C4-2B (cell line): Measurements from ENCODE around the gene ETV3.

Experiments
- H3K27ac ChIP-seq: fragments of 450-650 bp; 2 replicates; pipeline ENCODE4 v1.5.1; 2017
- ZFX ChIP-seq: fragments of 450-650 bp; IDR thresholded peaks from 2 replicates; pipeline ENCODE4 v1.6.1; 2017
- TF ChIP-seq, protein P1 (sequence below): fragments of 450-650 bp; conservative IDR thresholded peaks from 2 replicates; pipeline ENCODE4 v1.5.1; 2017; ENCODE audit warnings: mild to moderate bottlenecking

ETV3 gene

GRCh38 chr1:157111396-157112165 is 26.6 kb downstream of the ETV3 start:
- H3K27ac ChIP-seq: no peak overlapping the region
- no peak for TF ChIP-seq ZFX
- TF ChIP-seq, protein P1, sequence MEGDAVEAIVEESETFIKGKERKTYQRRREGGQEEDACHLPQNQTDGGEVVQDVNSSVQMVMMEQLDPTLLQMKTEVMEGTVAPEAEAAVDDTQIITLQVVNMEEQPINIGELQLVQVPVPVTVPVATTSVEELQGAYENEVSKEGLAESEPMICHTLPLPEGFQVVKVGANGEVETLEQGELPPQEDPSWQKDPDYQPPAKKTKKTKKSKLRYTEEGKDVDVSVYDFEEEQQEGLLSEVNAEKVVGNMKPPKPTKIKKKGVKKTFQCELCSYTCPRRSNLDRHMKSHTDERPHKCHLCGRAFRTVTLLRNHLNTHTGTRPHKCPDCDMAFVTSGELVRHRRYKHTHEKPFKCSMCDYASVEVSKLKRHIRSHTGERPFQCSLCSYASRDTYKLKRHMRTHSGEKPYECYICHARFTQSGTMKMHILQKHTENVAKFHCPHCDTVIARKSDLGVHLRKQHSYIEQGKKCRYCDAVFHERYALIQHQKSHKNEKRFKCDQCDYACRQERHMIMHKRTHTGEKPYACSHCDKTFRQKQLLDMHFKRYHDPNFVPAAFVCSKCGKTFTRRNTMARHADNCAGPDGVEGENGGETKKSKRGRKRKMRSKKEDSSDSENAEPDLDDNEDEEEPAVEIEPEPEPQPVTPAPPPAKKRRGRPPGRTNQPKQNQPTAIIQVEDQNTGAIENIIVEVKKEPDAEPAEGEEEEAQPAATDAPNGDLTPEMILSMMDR: no peak

DNA sequence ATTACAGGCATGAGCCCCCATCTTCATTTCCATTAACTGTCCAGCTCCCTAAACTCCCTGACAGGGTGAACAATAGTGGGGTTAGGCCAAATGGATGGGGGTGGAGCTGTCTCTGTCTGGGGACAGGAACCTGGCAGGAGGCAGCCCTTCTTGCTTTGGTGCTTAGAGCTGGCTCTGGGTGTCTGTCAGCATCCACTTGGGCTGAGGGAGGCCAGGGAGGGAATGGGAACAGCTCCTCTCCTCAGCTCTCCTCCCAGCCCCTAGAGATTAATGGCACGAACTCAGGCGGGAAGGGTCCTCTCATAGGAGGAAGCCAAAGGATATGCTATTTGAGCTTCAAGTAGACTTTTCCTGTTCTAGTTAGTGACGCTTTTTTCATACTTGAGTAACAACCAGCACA is 27.5 kb downstream of the ETV3 start:
- no peak overlapping the region for H3K27ac ChIP-seq
- no peak for TF ChIP-seq ZFX
- TF ChIP-seq, protein P1: no peak

DNA sequence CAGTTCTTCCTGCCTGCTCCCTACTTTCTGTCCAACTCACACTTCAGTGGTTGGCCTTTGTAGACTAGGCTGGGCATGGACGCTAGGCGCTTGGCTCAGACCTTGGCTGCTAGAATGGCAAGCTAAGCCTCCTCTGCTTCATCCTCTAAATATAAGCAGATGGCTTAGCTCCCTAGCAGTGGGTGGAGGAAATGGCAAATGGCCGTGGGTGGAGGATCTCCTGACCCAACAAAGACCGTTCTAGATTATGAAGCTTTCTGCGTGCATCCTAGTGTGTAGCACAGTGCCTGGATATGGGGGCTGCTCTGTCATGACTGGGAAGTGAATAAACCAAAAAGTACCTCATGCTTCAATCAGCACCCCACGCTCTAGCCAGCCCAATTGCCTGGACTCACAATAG is 28.2 kb downstream of the ETV3 start:
- TF ChIP-seq ZFX: no peak
- H3K27ac ChIP-seq: no peak overlapping the region

- H3K27ac ChIP-seq: no peak overlapping the region
- TF ChIP-seq ZFX: no peak
These were observed 29.7 kb downstream of the ETV3 start for GRCh38 chr1:157108448-157108847.

DNA sequence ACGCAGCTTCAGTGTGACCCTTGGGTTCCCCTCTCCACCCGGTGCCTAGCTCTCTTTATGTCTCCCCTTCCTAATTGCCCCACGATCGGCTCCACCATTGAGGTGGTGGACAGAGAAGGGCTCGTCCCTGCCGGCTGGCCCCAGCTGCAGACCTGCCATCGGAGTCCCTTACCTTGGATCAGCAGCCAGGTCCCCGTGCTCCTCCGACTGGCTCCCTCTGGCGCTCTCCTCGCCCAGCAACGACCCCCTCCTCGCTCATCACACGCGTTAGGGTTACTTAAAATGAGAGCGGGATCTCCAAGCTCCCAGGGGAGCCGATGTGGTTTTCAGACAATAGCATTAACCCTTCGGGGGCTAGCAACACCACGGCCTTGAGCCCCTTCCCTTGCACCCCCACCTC is 30.5 kb downstream of the ETV3 start:
- H3K27ac ChIP-seq: no peak overlapping the region
- TF ChIP-seq, protein P1: no peak
- no peak for TF ChIP-seq ZFX

- no peak for TF ChIP-seq ZFX
- TF ChIP-seq, protein P1: no peak
- H3K27ac ChIP-seq: no peak overlapping the region
These were observed 31.4 kb downstream of the ETV3 start for GRCh38 chr1:157106813-157107189.

- TF ChIP-seq ZFX: no peak
- TF ChIP-seq, protein P1: no peak
- no peak overlapping the region for H3K27ac ChIP-seq
These were observed 32.0 kb downstream of the ETV3 start for GRCh38 chr1:157105988-157106812.

DNA sequence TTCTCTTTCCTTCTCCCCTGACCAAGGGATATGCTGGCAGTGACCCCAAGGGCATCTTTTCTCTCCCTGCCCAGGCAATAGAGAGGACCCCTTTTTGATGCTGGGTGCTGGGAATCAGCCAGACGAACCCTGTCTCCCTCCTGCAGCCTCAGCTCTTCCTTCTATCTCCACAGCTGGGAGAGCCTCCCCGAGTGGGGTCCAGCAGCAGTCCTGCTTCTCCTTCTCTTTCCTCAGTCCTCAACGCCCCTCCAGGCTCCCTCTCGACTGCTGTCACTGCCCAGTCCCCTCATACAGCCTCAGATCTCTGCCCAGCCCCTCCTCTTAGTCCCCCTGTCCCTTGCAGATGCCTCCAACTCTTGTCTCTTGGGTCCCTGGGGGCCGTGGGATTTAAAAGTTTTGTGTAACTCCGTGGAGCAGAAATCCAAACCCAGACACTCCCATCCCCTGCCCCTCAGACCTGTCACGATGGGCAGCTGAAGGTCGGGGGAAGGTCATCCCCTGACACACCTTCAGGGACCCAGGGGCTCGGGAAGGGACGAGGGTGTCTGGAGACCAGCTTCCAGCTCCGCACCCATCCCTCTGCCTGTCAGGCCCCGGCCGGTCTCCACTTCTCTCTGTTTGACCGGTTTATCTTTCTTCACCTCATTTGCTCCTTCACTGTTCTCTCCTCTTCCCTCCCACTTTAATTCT is 32.8 kb downstream of the ETV3 start:
- no peak overlapping the region for H3K27ac ChIP-seq
- TF ChIP-seq ZFX: no peak
- TF ChIP-seq, protein P1: no peak
